Type B pancreatic cell (in vitro differentiated cells): ENCODE results near the gene KCNJ6. TPM values are rescaled to one million over a fixed set of nuclear protein-coding genes. Genes with fewer than 3 reads are reported as not detected.

Experiments
- DNase-seq: peaks from one replicate; pipeline ENCODE4 v3.0.0; 2021; ENCODE audit warnings: mixed read lengths; ENCODE audit not compliant: unreplicated experiment; ENCODE audit errors: extremely low spot score
- H3K27ac Mint-ChIP-seq: 2 replicates; pipeline ENCODE4 v1.8.0; 2021; ENCODE audit warnings: mild to moderate bottlenecking, mixed read lengths
- H3K27me3 Mint-ChIP-seq: 2 replicates; pipeline ENCODE4 v1.8.0; 2021; ENCODE audit warnings: mixed read lengths
- H3K36me3 Mint-ChIP-seq: 2 replicates; pipeline ENCODE4 v1.8.0; 2021; ENCODE audit warnings: mixed read lengths
- H3K4me1 Mint-ChIP-seq: one replicate; pipeline ENCODE4 v1.8.0; 2021; ENCODE audit warnings: mixed read lengths; ENCODE audit not compliant: unreplicated experiment
- H3K4me3 Mint-ChIP-seq: 2 replicates; pipeline ENCODE4 v1.8.0; 2021; ENCODE audit warnings: mild to moderate bottlenecking, mixed read lengths
- H3K9me3 Mint-ChIP-seq: 2 replicates; pipeline ENCODE4 v1.8.0; 2021; ENCODE audit warnings: mixed read lengths
- CTCF ChIP-seq: fragments of 200-600 bp; sonication (generic); conservative IDR thresholded peaks from 2 replicates; pipeline ENCODE4 v1.5.0; 2021; ENCODE audit warnings: antibody characterized with exemption, mild to moderate bottlenecking
- total RNA-seq: library from RNA; stranded (reverse); gene quantifications from 2 replicates; pipeline ENCODE4 v1.2.1, GENCODE V29; 2021; ENCODE audit warnings: low replicate concordance

Gene KCNJ6
- total RNA-seq, 1 donor from 2014 or later, result 2.1 TPM

- no peaks in the 10 kb centered on the region for H3K9me3 Mint-ChIP-seq
- H3K36me3 Mint-ChIP-seq, result no peaks in the 10 kb centered on the region
- no peak for DNase-seq
- TF ChIP-seq CTCF, result no peak
- H3K4me1 Mint-ChIP-seq, result no peaks in the 10 kb centered on the region
- no peak overlapping the region for H3K27ac Mint-ChIP-seq
- H3K4me3 Mint-ChIP-seq, result no peak overlapping the region
- H3K27me3 Mint-ChIP-seq, result peaks cover 7% of the 10 kb centered on the region
These were observed 313.1 kb downstream of the KCNJ6 start for GRCh38 chr21:37603129-37603528.

GRCh38 chr21:37601915-37602314 is 314.3 kb downstream of the KCNJ6 start:
- no peak overlapping the region for H3K27ac Mint-ChIP-seq
- H3K4me3 Mint-ChIP-seq, result no peak overlapping the region
- H3K9me3 Mint-ChIP-seq, result no peaks in the 10 kb centered on the region
- H3K27me3 Mint-ChIP-seq, result peaks cover 6% of the 10 kb centered on the region
- no peak for DNase-seq
- H3K4me1 Mint-ChIP-seq, result no peaks in the 10 kb centered on the region
- TF ChIP-seq CTCF, result no peak
- H3K36me3 Mint-ChIP-seq, result no peaks in the 10 kb centered on the region

GRCh38 chr21:37601027-37601426 is 315.2 kb downstream of the KCNJ6 start:
- Mint-ChIP-seq H3K4me3 (no peak overlapping the region), H3K27me3 (peaks cover 3% of the 10 kb centered on the region), H3K36me3 (no peaks in the 10 kb centered on the region), H3K9me3 (no peaks in the 10 kb centered on the region), H3K27ac (no peak overlapping the region), H3K4me1 (no peaks in the 10 kb centered on the region)
- TF ChIP-seq CTCF, result no peak
- DNase-seq, result no peak

- no peak for DNase-seq
- H3K36me3 Mint-ChIP-seq, result no peaks in the 10 kb centered on the region
- H3K4me1 Mint-ChIP-seq, result no peaks in the 10 kb centered on the region
- no peak overlapping the region for H3K4me3 Mint-ChIP-seq
- peaks cover 14% of the 10 kb centered on the region for H3K27me3 Mint-ChIP-seq
- no peak for TF ChIP-seq CTCF
- peaks cover 5% of the 10 kb centered on the region for H3K9me3 Mint-ChIP-seq
- H3K27ac Mint-ChIP-seq, result no peak overlapping the region
These were observed 320.3 kb downstream of the KCNJ6 start for GRCh38 chr21:37595944-37596343.

GRCh38 chr21:37594472-37594951 is 321.7 kb downstream of the KCNJ6 start:
- no peak overlapping the region for H3K27ac Mint-ChIP-seq
- no peak overlapping the region for H3K4me3 Mint-ChIP-seq
- no peak for TF ChIP-seq CTCF
- H3K27me3 Mint-ChIP-seq, result peaks cover 14% of the 10 kb centered on the region
- H3K9me3 Mint-ChIP-seq, result peaks cover 5% of the 10 kb centered on the region
- H3K4me1 Mint-ChIP-seq, result no peaks in the 10 kb centered on the region
- no peaks in the 10 kb centered on the region for H3K36me3 Mint-ChIP-seq
- no peak for DNase-seq
